SK-N-SH (cell line): ENCODE data around the gene DCUN1D2.

Experiments used
- EZH2phosphoT487 ChIP-seq: fragments of 200-600 bp; sonication (generic); IDR thresholded peaks from 2 replicates; pipeline ENCODE4 v1.6.1; 2017; ENCODE audit warnings: low read depth, mixed run types, mild to moderate bottlenecking, antibody characterized with exemption, moderate library complexity, borderline replicate concordance
- FOXJ3 ChIP-seq: sonication (generic); formaldehyde crosslinking; IDR thresholded peaks from 2 replicates; pipeline ENCODE4 v1.5.1; 2020; ENCODE audit warnings: mild to moderate bottlenecking, missing genetic modification reagents
- FOXM1 ChIP-seq: IDR thresholded peaks from 2 replicates; pipeline ENCODE4 v1.4.0; 2012; ENCODE audit warnings: low read depth, mild to moderate bottlenecking
- GATA2 ChIP-seq: sonication (generic); formaldehyde crosslinking; IDR thresholded peaks from 2 replicates; pipeline ENCODE4 v1.5.0; 2020; ENCODE audit warnings: mild to moderate bottlenecking, missing genetic modification reagents
- JUND ChIP-seq: IDR thresholded peaks from 2 replicates; pipeline ENCODE4 v1.4.0; 2012
- MAX ChIP-seq: IDR thresholded peaks from 2 replicates; pipeline ENCODE4 v1.4.0; 2012; ENCODE audit warnings: low read depth
- MEF2A ChIP-seq: IDR thresholded peaks from 2 replicates; pipeline ENCODE4 v1.4.0; 2012; ENCODE audit warnings: low read depth, borderline replicate concordance
- SIN3A ChIP-seq: IDR thresholded peaks from 2 replicates; pipeline ENCODE4 v1.6.1; 2012; ENCODE audit warnings: low read depth, mild to moderate bottlenecking, low read length, moderate library complexity, borderline replicate concordance
- SMC3 ChIP-seq: IDR thresholded peaks from 2 replicates; pipeline ENCODE4 v1.6.1; 2012; ENCODE audit warnings: low read depth, low read length, improper control_type of control experiment
- TAF1 ChIP-seq: IDR thresholded peaks from 2 replicates; pipeline ENCODE4 v1.6.1; 2012; ENCODE audit warnings: low read depth, mild to moderate bottlenecking, low read length, moderate library complexity, borderline replicate concordance
- TF ChIP-seq, protein P1 (sequence below): fragments of 200-600 bp; sonication (generic); IDR thresholded peaks from 2 replicates; pipeline ENCODE4 v1.6.1; 2017; ENCODE audit warnings: antibody characterized with exemption, mild to moderate bottlenecking, moderate library complexity
- TF ChIP-seq, protein P2 (sequence below): IDR thresholded peaks from 2 replicates; pipeline ENCODE4 v1.4.0; 2012; ENCODE audit warnings: low read depth, borderline replicate concordance

DNA sequence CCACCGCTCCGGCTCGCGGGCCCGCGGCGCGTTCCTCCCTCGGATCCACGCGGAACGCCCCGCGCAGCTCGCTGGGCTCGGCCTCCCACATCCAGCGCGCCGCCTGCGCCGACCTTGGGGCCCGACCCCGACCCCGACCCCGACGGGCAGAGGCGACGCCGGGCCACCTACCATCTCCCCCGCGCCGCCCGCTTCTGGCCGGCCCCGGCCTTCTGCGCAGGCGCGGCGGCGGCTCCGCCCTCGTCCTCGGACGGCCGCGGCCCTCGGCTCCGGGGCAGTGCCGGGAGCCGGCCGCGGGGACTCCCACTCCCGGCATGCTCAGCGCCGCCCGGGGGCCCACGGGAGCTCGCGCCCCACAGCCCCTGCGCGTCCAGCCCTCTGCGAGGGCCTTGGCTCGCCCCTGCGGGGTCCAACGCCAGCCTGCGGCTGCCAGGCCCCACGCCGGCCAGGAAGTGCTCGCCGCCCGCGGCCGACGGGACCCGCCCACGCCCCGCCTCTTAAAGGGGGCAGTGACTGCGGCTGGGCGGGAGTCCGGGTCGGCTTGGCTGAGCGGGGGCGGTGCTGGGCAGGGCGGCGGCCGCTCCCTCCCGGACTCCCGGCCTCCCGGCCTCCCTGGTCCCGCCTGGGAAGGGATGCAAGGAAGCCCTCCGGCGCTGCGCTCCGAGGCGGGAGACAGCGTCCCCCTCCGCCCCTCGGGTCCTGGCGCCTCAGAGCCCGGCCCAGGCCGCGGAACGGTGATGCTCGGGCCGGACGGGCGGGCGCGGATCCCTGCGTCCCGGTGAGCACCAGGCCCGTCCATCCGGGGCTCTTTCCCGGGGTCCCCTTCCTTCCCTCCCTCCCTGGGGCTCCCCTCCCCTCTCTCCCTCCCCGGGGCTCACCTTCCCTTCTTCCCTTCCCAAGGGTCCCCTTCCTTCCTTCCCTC lies at the start of gene DCUN1D2:
- TF ChIP-seq TAF1 (no peak; the same call in none of the 2 replicates), SMC3 (no peak), MEF2A (no peak), FOXM1 (no peak), GATA2 (no peak), EZH2phosphoT487 (no peak), FOXJ3 (CRISPR knock-in tag) (no peak), SIN3A (peak; percentile 19; the same call in 1 of the 2 replicates), JUND (no peak), MAX (peak; percentile 63; the same call in 1 of the 2 replicates)
- TF ChIP-seq, protein P1, sequence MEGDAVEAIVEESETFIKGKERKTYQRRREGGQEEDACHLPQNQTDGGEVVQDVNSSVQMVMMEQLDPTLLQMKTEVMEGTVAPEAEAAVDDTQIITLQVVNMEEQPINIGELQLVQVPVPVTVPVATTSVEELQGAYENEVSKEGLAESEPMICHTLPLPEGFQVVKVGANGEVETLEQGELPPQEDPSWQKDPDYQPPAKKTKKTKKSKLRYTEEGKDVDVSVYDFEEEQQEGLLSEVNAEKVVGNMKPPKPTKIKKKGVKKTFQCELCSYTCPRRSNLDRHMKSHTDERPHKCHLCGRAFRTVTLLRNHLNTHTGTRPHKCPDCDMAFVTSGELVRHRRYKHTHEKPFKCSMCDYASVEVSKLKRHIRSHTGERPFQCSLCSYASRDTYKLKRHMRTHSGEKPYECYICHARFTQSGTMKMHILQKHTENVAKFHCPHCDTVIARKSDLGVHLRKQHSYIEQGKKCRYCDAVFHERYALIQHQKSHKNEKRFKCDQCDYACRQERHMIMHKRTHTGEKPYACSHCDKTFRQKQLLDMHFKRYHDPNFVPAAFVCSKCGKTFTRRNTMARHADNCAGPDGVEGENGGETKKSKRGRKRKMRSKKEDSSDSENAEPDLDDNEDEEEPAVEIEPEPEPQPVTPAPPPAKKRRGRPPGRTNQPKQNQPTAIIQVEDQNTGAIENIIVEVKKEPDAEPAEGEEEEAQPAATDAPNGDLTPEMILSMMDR, result no peak
- TF ChIP-seq, protein P2, sequence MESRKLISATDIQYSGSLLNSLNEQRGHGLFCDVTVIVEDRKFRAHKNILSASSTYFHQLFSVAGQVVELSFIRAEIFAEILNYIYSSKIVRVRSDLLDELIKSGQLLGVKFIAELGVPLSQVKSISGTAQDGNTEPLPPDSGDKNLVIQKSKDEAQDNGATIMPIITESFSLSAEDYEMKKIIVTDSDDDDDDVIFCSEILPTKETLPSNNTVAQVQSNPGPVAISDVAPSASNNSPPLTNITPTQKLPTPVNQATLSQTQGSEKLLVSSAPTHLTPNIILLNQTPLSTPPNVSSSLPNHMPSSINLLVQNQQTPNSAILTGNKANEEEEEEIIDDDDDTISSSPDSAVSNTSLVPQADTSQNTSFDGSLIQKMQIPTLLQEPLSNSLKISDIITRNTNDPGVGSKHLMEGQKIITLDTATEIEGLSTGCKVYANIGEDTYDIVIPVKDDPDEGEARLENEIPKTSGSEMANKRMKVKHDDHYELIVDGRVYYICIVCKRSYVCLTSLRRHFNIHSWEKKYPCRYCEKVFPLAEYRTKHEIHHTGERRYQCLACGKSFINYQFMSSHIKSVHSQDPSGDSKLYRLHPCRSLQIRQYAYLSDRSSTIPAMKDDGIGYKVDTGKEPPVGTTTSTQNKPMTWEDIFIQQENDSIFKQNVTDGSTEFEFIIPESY, result no peak
